PC-9 (cell line): Measurements from ENCODE around the gene PLK1. TPM values are rescaled to one million over a fixed set of nuclear protein-coding genes. Genes with fewer than 3 reads are reported as not detected.
A peak's percentile ranks its signal among the peaks of the same experiment; 100 is the strongest.

Experiments used
- BruUV-seq: library from RNA; stranded (reverse); fragments of 400-500 nt; replicated peaks from 2 replicates; lab custom pipeline; 2021; lab: Mats Ljungman, UMichigan
- CTCF ChIA-PET: fragments of 300-600 bp; sonication (Branson Sonifier 250); formaldehyde crosslinking; loops from one replicate; lab custom pipeline; 2022; ENCODE audit warnings: antibody characterized with exemption; lab: Charles Lee
- POLR2A ChIA-PET: fragments of 300-600 bp; sonication (Branson Sonifier 250); formaldehyde crosslinking; loops from one replicate; lab custom pipeline; 2022; ENCODE audit warnings: antibody characterized with exemption; ENCODE audit not compliant: unreplicated experiment; lab: Charles Lee
- DNase-seq, 2 experiments: peaks; one replicate each; pipeline versions ENCODE4 v3.0.0 to v3.0.0-alpha.2; 2015 to 2022; ENCODE audit warnings: mixed read lengths in 1 of 2
- H2AFZ ChIP-seq: fragments of 200-600 bp; sonication (generic); 2 replicates; pipeline ENCODE4 v1.8.1; 2017; ENCODE audit warnings: antibody characterized with exemption
- H3F3A ChIP-seq: fragments of 200-600 bp; sonication (generic); 2 replicates; pipeline ENCODE4 v1.8.1; 2017; ENCODE audit warnings: antibody characterized with exemption, mild to moderate bottlenecking, low read depth; ENCODE audit not compliant: insufficient read depth
- H3K27ac ChIP-seq: fragments of 200-600 bp; sonication (generic); 2 replicates; pipeline ENCODE4 v1.6.1; 2016; ENCODE audit warnings: mixed run types
- H3K27me3 ChIP-seq: fragments of 200-600 bp; sonication (generic); 2 replicates; pipeline ENCODE4 v1.6.1; 2016; ENCODE audit warnings: low read depth, mixed run types; ENCODE audit not compliant: insufficient read depth
- H3K36me3 ChIP-seq: fragments of 200-600 bp; sonication (generic); 2 replicates; pipeline ENCODE4 v1.6.1; 2016; ENCODE audit warnings: low read depth, mixed run types
- H3K4me1 ChIP-seq: fragments of 200-600 bp; sonication (generic); replicated peaks from 2 replicates; pipeline ENCODE4 v1.6.1; 2016; ENCODE audit warnings: mixed run types; ENCODE audit not compliant: insufficient read depth
- H3K4me2 ChIP-seq: fragments of 200-600 bp; sonication (generic); 2 replicates; pipeline ENCODE4 v1.6.1; 2017; ENCODE audit warnings: mixed run types
- H3K4me3 ChIP-seq: fragments of 200-600 bp; sonication (generic); 2 replicates; pipeline ENCODE4 v1.6.1; 2016; ENCODE audit warnings: mixed run types
- H3K79me2 ChIP-seq: fragments of 200-600 bp; sonication (generic); 2 replicates; pipeline ENCODE4 v1.6.1; 2017; ENCODE audit warnings: low read depth, mixed run types
- H3K9me2 ChIP-seq: fragments of 200-600 bp; sonication (generic); 2 replicates; pipeline ENCODE4 v1.8.1; 2017; ENCODE audit warnings: mild to moderate bottlenecking; ENCODE audit not compliant: insufficient read depth
- H3K9me3 ChIP-seq: fragments of 200-600 bp; sonication (generic); 2 replicates; pipeline ENCODE4 v1.8.1; 2016; ENCODE audit warnings: low read depth; ENCODE audit not compliant: insufficient read depth
- H4K20me1 ChIP-seq: fragments of 200-600 bp; sonication (generic); 2 replicates; pipeline ENCODE4 v1.8.1; 2017; ENCODE audit not compliant: insufficient read depth
- CTCF ChIP-seq: fragments of 200-600 bp; sonication (generic); conservative IDR thresholded peaks from 2 replicates; pipeline ENCODE4 v1.6.1; 2017; ENCODE audit warnings: mixed run types, antibody characterized with exemption, mild to moderate bottlenecking, moderate library complexity
- EZH2 ChIP-seq: fragments of 200-600 bp; sonication (generic); IDR thresholded peaks from 2 replicates; pipeline ENCODE4 v1.8.0; 2017; ENCODE audit warnings: antibody characterized with exemption, low read depth
- intact Hi-C: fragments of 100-400 bp; cut with micrococcal nuclease; formaldehyde crosslinking; loops from one replicate; pipeline ENCODE4 v1.10.0; 2022; ENCODE audit not compliant: unreplicated experiment
- total RNA-seq: library from RNA; stranded (reverse); gene quantifications from 2 replicates; pipeline ENCODE4 v1.2.3, GENCODE V29; 2021

The PLK1 gene
- total RNA-seq, 1 experiment from 2014 or later, result 169 TPM

- BruUV-seq, result no TSS peak
- H3K9me2 ChIP-seq, result no peaks in the 10 kb centered on the region
- no peaks in the 10 kb centered on the region for H4K20me1 ChIP-seq
- ChIA-PET POLR2A (no interaction called here), CTCF (no interaction called here)
- peaks cover 3% of the 10 kb centered on the region for H3K9me3 ChIP-seq
- no peak overlapping the region for H3K4me2 ChIP-seq
- TF ChIP-seq EZH2, result no peak
- TF ChIP-seq CTCF, result no peak
- intact Hi-C loops, result no loop called here
- H3K36me3 ChIP-seq, result peaks cover 4% of the 10 kb centered on the region; the same call in 1 of the 2 replicates
- no peak overlapping the region for H3K27ac ChIP-seq
- no peak overlapping the region for H2AFZ ChIP-seq
- H3F3A ChIP-seq, result peaks cover 31% of the 10 kb centered on the region
- H3K4me1 ChIP-seq, result peaks cover 13% of the 10 kb centered on the region
- H3K27me3 ChIP-seq, result no peaks in the 10 kb centered on the region
- no peak overlapping the region for H3K4me3 ChIP-seq
- DNase-seq, result no peak
- H3K79me2 ChIP-seq, result no peaks in the 10 kb centered on the region
Measured at GRCh38 chr16:23694644-23695373, 16.1 kb downstream of the PLK1 start.

- Histone ChIP-seq H4K20me1 (no peaks in the 10 kb centered on the region), H3K27me3 (no peaks in the 10 kb centered on the region), H3K27ac (no peak overlapping the region), H3K9me2 (no peaks in the 10 kb centered on the region), H3K4me3 (no peak overlapping the region), H3K4me1 (peaks cover 13% of the 10 kb centered on the region), H2AFZ (no peak overlapping the region), H3F3A (peaks cover 23% of the 10 kb centered on the region; the same call in 1 of the 2 replicates), H3K79me2 (no peaks in the 10 kb centered on the region), H3K9me3 (peaks cover 3% of the 10 kb centered on the region), H3K36me3 (no peaks in the 10 kb centered on the region; the same call in 1 of the 2 replicates), H3K4me2 (no peak overlapping the region)
- ChIA-PET CTCF (no interaction called here), POLR2A (no interaction called here)
- intact Hi-C loops, result no loop called here
- BruUV-seq, result no TSS peak
- TF ChIP-seq EZH2 (no peak), CTCF (no peak)
- DNase-seq, result no peak
Measured at GRCh38 chr16:23695756-23696155, 17.1 kb downstream of the PLK1 start.

- Histone ChIP-seq H3K36me3 (no peaks in the 10 kb centered on the region), H3K4me2 (peak overlapping the region; percentile 28; the same call in 1 of the 2 replicates), H3K9me3 (peaks cover 3% of the 10 kb centered on the region), H3K4me1 (peaks cover 13% of the 10 kb centered on the region), H3F3A (0 out of 2 replicates have a peak, but pooled peaks cover under 1% of the 10 kb centered on the region), H3K9me2 (no peaks in the 10 kb centered on the region), H2AFZ (no peak overlapping the region), H3K4me3 (no peak overlapping the region), H4K20me1 (no peaks in the 10 kb centered on the region), H3K27me3 (no peaks in the 10 kb centered on the region), H3K79me2 (no peaks in the 10 kb centered on the region), H3K27ac (peak overlapping the region; percentile 30; the same call in 1 of the 2 replicates)
- DNase-seq, result peak; percentile 74 to 80
- CTCF ChIA-PET, result no interaction called here
- POLR2A ChIA-PET, result no interaction called here
- intact Hi-C loops, result no loop called here
- BruUV-seq, result no TSS peak
- TF ChIP-seq EZH2 (no peak), CTCF (no peak)
Measured at GRCh38 chr16:23699100-23699499, 20.4 kb downstream of the PLK1 start.
